Neutrophil (primary cell): Measurements from ENCODE around the gene SIGLEC1.

Experiments used
- H3K27ac ChIP-seq: fragments of 200-600 bp; sonication (generic); 2 replicates; pipeline ENCODE4 v1.5.1; 2016; ENCODE audit warnings: mild to moderate bottlenecking, moderate library complexity
- H3K27me3 ChIP-seq: fragments of 200-600 bp; sonication (generic); 2 replicates; pipeline ENCODE4 v1.6.0; 2016; ENCODE audit warnings: mild to moderate bottlenecking
- H3K36me3 ChIP-seq: fragments of 200-600 bp; sonication (generic); 2 replicates; pipeline ENCODE4 v1.5.1; 2017
- H3K4me1 ChIP-seq, 2 experiments: fragments of 200-600 bp in 1 of 2; sonication (generic) in 1 of 2; 1 replicate in 1 of 2; 2 replicates in 1 of 2; pipeline versions ENCODE4 v1.5.1 to v1.6.1; 2013 to 2016; ENCODE audit warnings: low read depth in 1 of 2, low read length in 1 of 2, mild to moderate bottlenecking in 1 of 2, moderate library complexity in 1 of 2; ENCODE audit not compliant: control insufficient read depth in 1 of 2, insufficient read depth in 1 of 2
- H3K4me3 ChIP-seq, 2 experiments: fragments of 200-600 bp in 1 of 2; sonication (generic) in 1 of 2; 1 replicate in 1 of 2; 2 replicates in 1 of 2; pipeline ENCODE4 v1.5.1; 2013 to 2016; ENCODE audit warnings: low read depth in 1 of 2, low read length in 1 of 2, mild to moderate bottlenecking in 1 of 2, moderate library complexity in 1 of 2
- H3K9me3 ChIP-seq: fragments of 200-600 bp; sonication (generic); 2 replicates; pipeline ENCODE4 v1.5.1; 2016
- CTCF ChIP-seq: fragments of 200-600 bp; sonication (generic); IDR thresholded peaks from 2 replicates; pipeline ENCODE4 v1.5.1; 2016; ENCODE audit warnings: antibody characterized with exemption

The SIGLEC1 gene

DNA sequence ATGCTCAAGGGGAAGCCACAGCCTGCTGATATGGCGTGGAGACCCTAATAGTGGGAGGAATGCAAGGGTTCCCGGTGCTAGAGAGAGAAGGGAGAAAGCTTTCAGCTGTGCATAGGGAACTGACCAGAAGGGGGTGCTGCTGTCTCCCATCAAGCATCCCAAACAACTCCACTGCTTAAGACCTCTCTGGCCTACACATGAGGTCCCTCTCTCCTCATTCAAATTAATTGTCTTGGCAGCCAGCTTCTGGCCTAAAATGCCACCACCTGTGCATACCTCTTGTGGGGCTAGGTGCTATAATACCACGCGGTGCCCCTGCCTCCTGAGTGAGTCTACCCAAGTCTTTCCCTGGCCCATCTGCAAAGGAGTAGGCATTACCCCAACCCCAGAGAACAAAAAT lies 40.7 kb upstream of the SIGLEC1 start:
- peak; percentile 61 for TF ChIP-seq CTCF
- no peak overlapping the region for H3K4me3 ChIP-seq
- H3K4me1 ChIP-seq: peaks cover 18 to 22% of the 10 kb centered on the region in 2 experiments
- no peaks in the 10 kb centered on the region for H3K9me3 ChIP-seq
- peaks cover 7% of the 10 kb centered on the region for H3K27me3 ChIP-seq
- H3K27ac ChIP-seq: peak overlapping the region; percentile 35
- H3K36me3 ChIP-seq: peaks cover 47% of the 10 kb centered on the region

DNA sequence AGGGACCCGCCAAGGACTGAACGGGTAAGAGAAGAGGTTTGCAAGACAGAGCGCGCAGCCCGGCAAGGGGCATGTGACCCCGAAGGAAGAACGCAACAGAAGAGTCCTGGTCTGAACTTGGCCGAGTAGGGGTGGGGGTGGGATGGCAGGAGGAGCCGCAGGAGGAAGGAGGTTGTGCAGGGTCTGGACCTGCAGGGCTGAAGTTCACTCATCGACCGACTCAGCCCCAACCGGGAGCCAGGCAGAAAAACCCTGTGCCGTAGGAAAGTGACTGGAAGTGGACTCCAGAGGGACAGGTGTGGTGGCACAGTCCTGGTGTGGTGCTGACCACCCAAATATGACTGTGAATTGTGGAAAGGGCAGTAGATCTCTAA lies 40.0 kb upstream of the SIGLEC1 start:
- TF ChIP-seq CTCF: no peak
- Histone ChIP-seq H3K36me3 (peaks cover 42% of the 10 kb centered on the region), H3K27me3 (peaks cover 10% of the 10 kb centered on the region), H3K4me1 (peaks cover 11 to 16% of the 10 kb centered on the region in 2 experiments), H3K27ac (no peak overlapping the region), H3K4me3 (peak overlapping the region in 1 of 2 experiments; percentile 41), H3K9me3 (no peaks in the 10 kb centered on the region)

DNA sequence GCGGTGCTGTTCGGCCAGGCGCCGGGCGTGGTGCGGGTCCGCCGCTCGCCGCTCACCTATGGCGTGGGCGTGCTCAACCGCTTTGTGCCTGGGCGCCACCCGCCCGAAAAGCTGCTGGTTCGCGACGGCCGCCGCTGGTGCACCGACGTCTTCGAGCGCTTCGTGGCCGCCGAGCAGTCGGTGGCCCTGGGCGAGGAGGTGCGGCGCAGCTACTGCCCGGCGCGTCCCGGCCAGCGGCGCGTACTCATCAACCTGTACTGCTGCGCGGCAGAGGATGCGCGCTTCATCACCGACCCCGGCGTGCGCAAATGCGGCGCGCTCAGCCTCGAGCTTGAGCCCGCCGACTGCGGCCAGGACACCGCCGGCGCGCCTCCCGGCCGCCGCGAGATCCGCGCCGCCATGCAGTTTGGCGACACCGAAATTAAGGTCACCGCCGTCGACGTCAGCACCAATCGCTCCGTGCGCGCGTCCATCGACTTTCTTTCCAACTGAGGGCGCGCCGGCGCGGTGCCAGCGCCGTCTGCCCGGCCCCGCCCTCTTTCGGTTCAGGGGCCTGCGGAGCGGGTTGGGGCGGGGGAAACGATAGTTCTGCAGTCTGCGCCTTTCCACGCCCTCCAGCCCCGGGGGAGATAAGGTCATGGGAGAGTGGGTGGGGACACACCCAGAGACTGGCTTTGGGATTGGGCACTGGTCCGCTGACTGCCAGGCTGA lies 39.4 kb upstream of the SIGLEC1 start:
- H3K4me1 ChIP-seq: peaks cover 11 to 14% of the 10 kb centered on the region in 2 experiments
- no peak for TF ChIP-seq CTCF
- peak overlapping the region; percentile 41 to 42 for H3K4me3 ChIP-seq
- no peak overlapping the region for H3K27ac ChIP-seq
- H3K27me3 ChIP-seq: peaks cover 12% of the 10 kb centered on the region
- peaks cover 42% of the 10 kb centered on the region for H3K36me3 ChIP-seq
- H3K9me3 ChIP-seq: no peaks in the 10 kb centered on the region

DNA sequence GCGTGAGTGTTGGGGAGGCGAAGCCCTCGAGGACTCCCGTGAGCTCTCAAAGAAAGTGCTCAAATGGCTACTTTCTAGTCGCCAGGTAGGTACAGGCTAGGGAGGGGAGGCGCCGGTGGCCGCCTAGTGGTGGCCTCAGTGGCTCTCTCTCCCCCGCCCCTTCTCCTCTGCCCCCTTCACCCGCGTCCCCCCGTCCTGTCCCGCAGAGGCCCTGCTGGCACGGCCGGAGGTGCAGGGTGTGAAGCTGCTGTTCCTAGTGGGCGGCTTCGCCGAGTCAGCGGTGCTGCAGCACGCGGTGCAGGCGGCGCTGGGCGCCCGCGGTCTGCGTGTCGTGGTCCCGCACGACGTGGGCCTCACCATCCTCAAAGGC lies 38.9 kb upstream of the SIGLEC1 start:
- H3K36me3 ChIP-seq: peaks cover 39% of the 10 kb centered on the region
- H3K9me3 ChIP-seq: no peaks in the 10 kb centered on the region
- H3K4me3 ChIP-seq: peak overlapping the region in 1 of 2 experiments; percentile 41
- peaks cover 11 to 14% of the 10 kb centered on the region in 2 experiments for H3K4me1 ChIP-seq
- H3K27ac ChIP-seq: no peak overlapping the region
- no peak for TF ChIP-seq CTCF
- peaks cover 12% of the 10 kb centered on the region for H3K27me3 ChIP-seq

DNA sequence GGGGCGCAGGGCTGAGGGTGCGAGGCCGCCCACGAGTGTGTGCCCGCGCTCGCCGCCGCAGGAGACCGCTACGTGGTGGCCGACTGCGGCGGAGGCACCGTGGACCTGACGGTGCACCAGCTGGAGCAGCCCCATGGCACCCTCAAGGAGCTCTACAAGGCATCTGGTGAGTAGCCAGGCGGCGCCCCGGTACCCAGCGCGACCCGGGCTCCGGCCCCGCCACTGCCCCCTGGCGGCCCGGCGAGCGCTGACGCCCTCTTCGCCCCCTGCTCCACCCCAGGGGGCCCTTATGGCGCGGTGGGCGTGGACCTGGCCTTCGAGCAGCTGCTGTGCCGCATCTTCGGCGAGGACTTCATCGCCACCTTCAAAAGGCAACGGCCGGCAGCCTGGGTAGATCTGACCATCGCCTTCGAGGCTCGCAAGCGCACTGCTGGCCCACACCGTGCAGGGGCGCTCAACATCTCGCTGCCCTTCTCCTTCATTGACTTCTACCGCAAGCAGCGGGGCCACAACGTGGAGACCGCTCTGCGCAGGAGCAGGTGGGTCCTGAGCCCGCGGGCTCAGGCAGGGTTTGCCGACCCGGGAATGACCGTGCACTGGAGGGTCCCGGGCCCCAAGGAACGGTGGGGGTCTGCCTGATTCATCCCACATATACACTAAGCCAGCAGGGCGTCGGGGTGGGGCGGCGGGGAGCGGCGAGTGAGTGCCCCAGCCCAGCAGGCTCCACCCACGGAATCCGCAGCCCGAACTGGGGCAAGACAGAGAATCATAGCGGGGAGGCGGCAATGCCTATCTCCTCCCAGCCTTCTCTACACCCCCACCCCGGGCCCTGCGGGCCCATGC lies 37.5 kb upstream of the SIGLEC1 start:
- Histone ChIP-seq H3K4me1 (peaks cover 16 to 18% of the 10 kb centered on the region in 2 experiments), H3K27me3 (peaks cover 23% of the 10 kb centered on the region), H3K4me3 (no peak overlapping the region), H3K27ac (no peak overlapping the region), H3K9me3 (no peaks in the 10 kb centered on the region), H3K36me3 (peaks cover 25% of the 10 kb centered on the region)
- no peak for TF ChIP-seq CTCF
